Measurements from ENCODE around the gene LDHD.

DNA sequence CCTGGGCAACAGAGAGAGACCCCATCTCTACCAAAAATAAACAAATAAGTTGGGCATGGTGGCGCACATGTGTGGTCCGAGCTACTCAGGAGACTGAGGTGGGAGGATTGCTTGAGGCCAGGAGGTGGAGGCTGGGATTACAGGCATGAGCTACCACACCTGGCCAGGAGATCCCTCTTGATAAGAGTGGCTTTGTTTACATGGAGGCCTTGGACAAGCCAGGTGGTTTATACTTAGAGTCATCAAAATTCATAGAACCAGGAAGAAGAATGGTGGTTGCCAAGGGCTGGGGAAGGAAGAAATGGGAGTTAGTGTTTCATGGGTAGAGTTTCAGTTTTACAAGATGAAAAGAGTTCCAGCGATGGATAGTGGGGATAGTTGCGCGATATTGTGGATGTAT, 22.9 kb upstream of the LDHD start:
- TF ChIP-seq POLR2AphosphoS5 (IDR thresholded peaks at IDR 0.05; ENCODE audit: low read depth, low read length) (no peak), SIN3A (IDR thresholded peaks at IDR 0.05; ENCODE audit: borderline replicate concordance, insufficient read depth, low read length) (no peak), TAF1 (IDR thresholded peaks at IDR 0.05; ENCODE audit: borderline replicate concordance, insufficient read depth, low read length) (no peak), FOXP2 (optimal IDR thresholded peaks at IDR 0.05; ENCODE audit: borderline replicate concordance, extremely low read depth, extremely low read length, insufficient read depth) (no peak)
